ENCODE data around the gene PYGL. TPM values are rescaled to one million over a fixed set of nuclear protein-coding genes. Genes with fewer than 3 reads are reported as not detected.
A peak's percentile ranks its signal among the peaks of the same experiment; 100 is the strongest.
"Not testable (repeated sequence)": the region's sequence is repeated elsewhere in the genome, so short reads cannot be mapped to it uniquely, and the experiment has no call there.

The PYGL gene
- total RNA-seq, 1 donor from 2014 or later: 12.0 TPM

GRCh38 chr14:50944647-50945413 lies 547 bp upstream of the PYGL start:
- Mint-ChIP-seq H3K4me3 (ENCODE audit: low read depth) (peak overlapping the region; percentile 81), H3K4me1 (ENCODE audit: low read depth) (peaks cover 12% of the 10 kb centered on the region), H3K9me3 (ENCODE audit: low read depth) (no peaks in the 10 kb centered on the region), H3K27ac (peak overlapping the region; percentile 25), H3K27me3 (peaks cover 14% of the 10 kb centered on the region), H3K36me3 (ENCODE audit: insufficient read depth) (no peaks in the 10 kb centered on the region)
- DNase-seq (ENCODE audit: low spot score, unreplicated experiment): no peak
- TF ChIP-seq, protein P1, sequence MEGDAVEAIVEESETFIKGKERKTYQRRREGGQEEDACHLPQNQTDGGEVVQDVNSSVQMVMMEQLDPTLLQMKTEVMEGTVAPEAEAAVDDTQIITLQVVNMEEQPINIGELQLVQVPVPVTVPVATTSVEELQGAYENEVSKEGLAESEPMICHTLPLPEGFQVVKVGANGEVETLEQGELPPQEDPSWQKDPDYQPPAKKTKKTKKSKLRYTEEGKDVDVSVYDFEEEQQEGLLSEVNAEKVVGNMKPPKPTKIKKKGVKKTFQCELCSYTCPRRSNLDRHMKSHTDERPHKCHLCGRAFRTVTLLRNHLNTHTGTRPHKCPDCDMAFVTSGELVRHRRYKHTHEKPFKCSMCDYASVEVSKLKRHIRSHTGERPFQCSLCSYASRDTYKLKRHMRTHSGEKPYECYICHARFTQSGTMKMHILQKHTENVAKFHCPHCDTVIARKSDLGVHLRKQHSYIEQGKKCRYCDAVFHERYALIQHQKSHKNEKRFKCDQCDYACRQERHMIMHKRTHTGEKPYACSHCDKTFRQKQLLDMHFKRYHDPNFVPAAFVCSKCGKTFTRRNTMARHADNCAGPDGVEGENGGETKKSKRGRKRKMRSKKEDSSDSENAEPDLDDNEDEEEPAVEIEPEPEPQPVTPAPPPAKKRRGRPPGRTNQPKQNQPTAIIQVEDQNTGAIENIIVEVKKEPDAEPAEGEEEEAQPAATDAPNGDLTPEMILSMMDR (IDR thresholded peaks at IDR 0.05; ENCODE audit: unreplicated experiment): no peak

DNA sequence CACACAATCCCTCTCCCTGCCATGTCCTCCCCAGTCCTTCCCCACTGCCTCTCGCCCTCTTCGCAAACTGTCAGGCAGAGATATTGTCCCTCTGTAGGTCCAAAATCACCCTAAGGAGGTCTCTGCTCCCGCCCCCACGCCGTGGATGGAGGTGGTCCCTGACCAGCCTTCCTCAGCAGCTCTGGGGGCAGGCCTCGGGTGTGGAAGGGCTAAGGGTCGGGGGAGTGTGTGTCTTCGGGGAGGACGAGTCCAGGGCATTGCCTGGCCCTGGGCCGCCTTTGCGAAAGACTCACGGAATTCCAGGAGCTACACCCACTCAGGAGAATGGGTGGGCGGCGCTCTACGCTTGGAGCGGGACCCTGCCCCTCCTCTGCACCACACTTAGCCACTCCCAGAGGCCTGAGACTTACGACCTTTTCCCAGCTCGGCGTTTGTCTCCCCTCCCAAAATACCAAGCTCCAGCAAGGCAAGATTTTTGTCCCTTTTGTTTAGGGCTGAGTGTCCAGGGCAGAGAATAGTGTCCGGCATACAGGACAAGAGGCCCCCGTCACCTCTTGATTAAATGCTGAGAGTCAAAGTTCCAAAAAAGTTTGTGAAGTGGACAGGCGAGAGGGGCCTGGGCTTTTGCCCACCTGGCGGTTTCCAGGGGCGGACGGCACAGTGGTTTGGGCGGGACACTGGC lies 881 bp downstream of the PYGL start:
- TF ChIP-seq, protein P1 (IDR thresholded peaks at IDR 0.05; ENCODE audit: unreplicated experiment): no peak
- H3K27ac Mint-ChIP-seq: peak overlapping the region; percentile 71
- H3K27me3 Mint-ChIP-seq: peaks cover 14% of the 10 kb centered on the region
- no peaks in the 10 kb centered on the region for H3K9me3 Mint-ChIP-seq (ENCODE audit: low read depth)
- peak overlapping the region; percentile 81 for H3K4me3 Mint-ChIP-seq (ENCODE audit: low read depth)
- peaks cover 12% of the 10 kb centered on the region for H3K4me1 Mint-ChIP-seq (ENCODE audit: low read depth)
- H3K36me3 Mint-ChIP-seq (ENCODE audit: insufficient read depth): no peaks in the 10 kb centered on the region
- peak; percentile 29 for DNase-seq (ENCODE audit: low spot score, unreplicated experiment)

GRCh38 chr14:50941638-50942037 lies 2.6 kb downstream of the PYGL start:
- H3K9me3 Mint-ChIP-seq (ENCODE audit: low read depth); H3K4me1 Mint-ChIP-seq (ENCODE audit: low read depth); H3K36me3 Mint-ChIP-seq (ENCODE audit: insufficient read depth); H3K4me3 Mint-ChIP-seq (ENCODE audit: low read depth); H3K27ac Mint-ChIP-seq; DNase-seq (ENCODE audit: low spot score, unreplicated experiment): not testable (repeated sequence)
- peaks cover 14% of the 10 kb centered on the region for H3K27me3 Mint-ChIP-seq

DNA sequence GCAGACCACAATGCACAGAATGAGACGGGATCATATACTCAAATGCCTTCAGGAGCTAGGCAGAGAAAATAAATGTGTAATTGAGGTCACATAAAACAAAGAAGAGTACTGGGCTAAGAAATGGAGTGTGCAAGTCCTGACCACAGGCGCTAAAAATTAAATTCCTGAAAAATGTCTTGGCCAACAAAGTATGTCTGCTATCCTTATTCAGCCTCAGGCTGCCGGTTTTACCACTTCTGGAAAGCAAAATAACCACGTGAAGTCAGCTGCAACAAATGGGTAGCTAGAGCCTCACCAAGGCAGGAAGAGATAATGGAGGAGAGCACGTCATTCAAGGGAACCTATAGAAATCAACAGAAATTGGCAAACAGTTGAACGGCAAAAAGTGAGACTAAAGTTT lies 3.1 kb downstream of the PYGL start:
- Mint-ChIP-seq H3K9me3 (ENCODE audit: low read depth) (no peaks in the 10 kb centered on the region), H3K4me3 (ENCODE audit: low read depth) (no peak overlapping the region), H3K36me3 (ENCODE audit: insufficient read depth) (no peaks in the 10 kb centered on the region), H3K4me1 (ENCODE audit: low read depth) (peaks cover 9% of the 10 kb centered on the region), H3K27me3 (peaks cover 14% of the 10 kb centered on the region), H3K27ac (no peak overlapping the region)
- TF ChIP-seq, protein P1 (IDR thresholded peaks at IDR 0.05; ENCODE audit: unreplicated experiment): no peak
- no peak for DNase-seq (ENCODE audit: low spot score, unreplicated experiment)

- DNase-seq (ENCODE audit: low spot score, unreplicated experiment): no peak
- Mint-ChIP-seq H3K4me3 (ENCODE audit: low read depth) (no peak overlapping the region), H3K36me3 (ENCODE audit: insufficient read depth) (no peaks in the 10 kb centered on the region), H3K27ac (no peak overlapping the region), H3K27me3 (peaks cover 6% of the 10 kb centered on the region), H3K4me1 (ENCODE audit: low read depth) (peaks cover 10% of the 10 kb centered on the region), H3K9me3 (ENCODE audit: low read depth) (no peaks in the 10 kb centered on the region)
- TF ChIP-seq, protein P1 (IDR thresholded peaks at IDR 0.05; ENCODE audit: unreplicated experiment): no peak
Observed at GRCh38 chr14:50937800-50938199, 6.5 kb downstream of the PYGL start.

Data from progenitor cell of endocrine pancreas (in vitro differentiated cells).